Activated CD4-positive, alpha-beta T cell treated with anti-CD3 and anti-CD28 coated beads, Interleukin-2, amount 10 ng/mL, durations not matched to agents 7 days and 5 days (primary cell): Measurements from ENCODE around the gene NPLOC4. TPM values are rescaled to one million over a fixed set of nuclear protein-coding genes. Genes with fewer than 3 reads are reported as not detected.

ENCODE experiments used
- CTCF ChIA-PET: fragments of 350-600 bp; sonication (Branson Sonifier 250); formaldehyde crosslinking; loops from one replicate; lab custom pipeline; 2021; ENCODE audit warnings: antibody characterized with exemption; lab: Charles Lee
- POLR2A ChIA-PET: fragments of 350-600 bp; sonication (Branson Sonifier 250); formaldehyde crosslinking; loops from one replicate; lab custom pipeline; 2021; ENCODE audit warnings: antibody characterized with exemption; lab: Charles Lee
- DNase-seq: peaks from one replicate; pipeline ENCODE4 v3.0.0-alpha.2; 2020
- H3K27ac Mint-ChIP-seq: one replicate; pipeline ENCODE4 v1.8.0; 2021; ENCODE audit warnings: mild to moderate bottlenecking, moderate library complexity, mixed read lengths
- H3K27me3 Mint-ChIP-seq: one replicate; pipeline ENCODE4 v1.8.0; 2021; ENCODE audit warnings: mixed read lengths
- H3K36me3 Mint-ChIP-seq: one replicate; pipeline ENCODE4 v1.8.0; 2021; ENCODE audit warnings: low read depth, mixed read lengths
- H3K4me1 Mint-ChIP-seq: one replicate; pipeline ENCODE4 v1.8.0; 2021; ENCODE audit warnings: mixed read lengths
- H3K4me3 Mint-ChIP-seq: one replicate; pipeline ENCODE4 v1.8.0; 2021; ENCODE audit warnings: mild to moderate bottlenecking, moderate library complexity, mixed read lengths
- H3K9me3 Mint-ChIP-seq: one replicate; pipeline ENCODE4 v1.8.0; 2021; ENCODE audit warnings: mixed read lengths
- total RNA-seq, 2 experiments: library from RNA; stranded (reverse); gene quantifications; one replicate each; pipeline ENCODE4 v1.2.3, GENCODE V29; 2021

The NPLOC4 gene
- total RNA-seq, 2 experiments from 2014 or later = 91.3 to 98.2 TPM

- POLR2A ChIA-PET = interaction anchor here (0.6 kb wide), 1 partner anchor 109 kb away, joined by 3 read pairs; no protein-coding TSS in a partner anchor
- CTCF ChIA-PET = interaction anchor here (1.5 kb wide), 1 partner anchor 113 kb away, joined by 4 read pairs; no protein-coding TSS in a partner anchor
- DNase-seq = peak; percentile 49
- peak overlapping the region; percentile 84 for H3K4me3 Mint-ChIP-seq
- H3K4me1 Mint-ChIP-seq = peaks cover 29% of the 10 kb centered on the region
- H3K9me3 Mint-ChIP-seq = no peaks in the 10 kb centered on the region
- no peaks in the 10 kb centered on the region for H3K27me3 Mint-ChIP-seq
- H3K27ac Mint-ChIP-seq = peak overlapping the region; percentile 83
- peaks cover 50% of the 10 kb centered on the region for H3K36me3 Mint-ChIP-seq
Observed at GRCh38 chr17:81510785-81511553, 125.9 kb downstream of the NPLOC4 start.

DNA sequence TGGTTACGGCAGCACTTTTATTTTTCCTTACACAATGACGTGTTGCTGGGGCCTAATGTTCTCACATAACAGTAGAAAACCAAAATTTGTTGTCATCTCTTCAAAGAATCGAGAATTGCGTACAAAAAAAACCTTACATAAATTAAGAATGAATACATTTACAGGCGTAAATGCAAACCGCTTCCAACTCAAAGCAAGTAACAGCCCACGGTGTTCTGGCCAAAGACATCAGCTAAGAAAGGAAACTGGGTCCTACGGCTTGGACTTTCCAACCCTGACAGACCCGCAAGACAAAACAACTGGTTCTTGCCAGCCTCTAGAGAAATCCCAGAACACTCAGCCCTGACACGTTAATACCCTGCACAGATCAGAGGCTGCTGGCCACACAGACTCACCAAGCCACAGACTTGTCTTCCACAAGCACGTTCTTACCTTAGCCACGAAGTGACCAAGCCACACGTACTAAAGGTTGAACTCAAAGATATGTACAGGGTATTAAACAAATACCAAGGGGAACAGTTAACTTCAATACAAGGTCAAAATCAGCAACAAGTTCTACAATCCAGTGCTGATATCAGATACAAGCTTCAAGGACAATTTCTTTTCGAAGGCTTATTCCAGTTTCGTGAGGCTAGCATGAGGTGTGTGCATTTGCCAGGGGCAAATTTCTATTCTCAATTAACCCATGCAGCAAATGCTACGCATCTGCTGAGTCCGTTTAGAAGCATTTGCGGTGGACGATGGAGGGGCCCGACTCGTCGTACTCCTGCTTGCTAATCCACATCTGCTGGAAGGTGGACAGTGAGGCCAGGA, 126.7 kb downstream of the NPLOC4 start:
- H3K36me3 Mint-ChIP-seq = peaks cover 50% of the 10 kb centered on the region
- H3K4me1 Mint-ChIP-seq = peaks cover 22% of the 10 kb centered on the region
- POLR2A ChIA-PET = interaction anchor here (0.6 kb wide), 1 partner anchor 109 kb away, joined by 3 read pairs; no protein-coding TSS in a partner anchor
- H3K9me3 Mint-ChIP-seq = no peaks in the 10 kb centered on the region
- peak overlapping the region; percentile 84 for H3K4me3 Mint-ChIP-seq
- no peak for DNase-seq
- H3K27me3 Mint-ChIP-seq = peaks cover 2% of the 10 kb centered on the region
- H3K27ac Mint-ChIP-seq = peak overlapping the region; percentile 83
- CTCF ChIA-PET = interaction anchor here (1.5 to 1.7 kb wide), 2 partner anchors 12 to 112 kb away, joined by 4 to 5 read pairs; no protein-coding TSS in a partner anchor

GRCh38 chr17:81509207-81509971, 127.5 kb downstream of the NPLOC4 start:
- H3K36me3 Mint-ChIP-seq = peaks cover 50% of the 10 kb centered on the region
- ChIA-PET POLR2A (interaction anchor here (0.6 to 1.0 kb wide), 3 partner anchors 10 to 361 kb away, joined by 3 to 9 read pairs (median 6); no protein-coding TSS in a partner anchor), CTCF (interaction anchor here (0.6 to 1.7 kb wide), 4 partner anchors 11 to 410 kb away, joined by 3 to 8 read pairs (median 4); no protein-coding TSS in a partner anchor)
- peaks cover 22% of the 10 kb centered on the region for H3K4me1 Mint-ChIP-seq
- H3K27ac Mint-ChIP-seq = peak overlapping the region; percentile 83
- H3K4me3 Mint-ChIP-seq = peak overlapping the region; percentile 84
- DNase-seq = peak; percentile 46
- H3K9me3 Mint-ChIP-seq = no peaks in the 10 kb centered on the region
- peaks cover 6% of the 10 kb centered on the region for H3K27me3 Mint-ChIP-seq

- Mint-ChIP-seq H3K27me3 (peaks cover 9% of the 10 kb centered on the region), H3K9me3 (no peaks in the 10 kb centered on the region), H3K4me3 (peak overlapping the region; percentile 84), H3K36me3 (peaks cover 50% of the 10 kb centered on the region), H3K27ac (peak overlapping the region; percentile 83), H3K4me1 (peaks cover 22% of the 10 kb centered on the region)
- ChIA-PET POLR2A (interaction anchor here (0.6 to 1.0 kb wide), 4 partner anchors 10 to 360 kb away, joined by 3 to 9 read pairs (median 5); no protein-coding TSS in a partner anchor), CTCF (interaction anchor here (0.6 to 1.7 kb wide), 5 partner anchors 10 to 409 kb away, joined by 3 to 8 read pairs (median 4); no protein-coding TSS in a partner anchor)
- DNase-seq = no peak
Observed at GRCh38 chr17:81508639-81509206, 128.2 kb downstream of the NPLOC4 start.

Other genes starting within 250 kb of the NPLOC4 start
- gene BAHCC1, start 241.7 kb downstream of the NPLOC4 start, total RNA-seq = not detected
- 1,000 to 10,000 TPM; 4,611 to 5,328 TPM for gene ACTG1, start 124.3 kb downstream of the NPLOC4 start, total RNA-seq
- under 1 TPM; 0.22 to 0.33 TPM for gene FSCN2, start 108.7 kb downstream of the NPLOC4 start, total RNA-seq
- gene FAAP100, start 84.8 kb downstream of the NPLOC4 start, total RNA-seq = 10 to 100 TPM; 30.8 to 42.1 TPM
- under 1 TPM; 0.75 to 0.89 TPM for gene TSPAN10, start 84 bp upstream of the NPLOC4 start, total RNA-seq
- gene PDE6G, start 19.4 kb upstream of the NPLOC4 start, total RNA-seq = 10 to 100 TPM; 19.8 to 24.7 TPM
- 10 to 100 TPM; 43.6 to 49.9 TPM for gene OXLD1, start 29.5 kb upstream of the NPLOC4 start, total RNA-seq
- 10 to 100 TPM; 30.2 to 33.8 TPM for gene CCDC137, start 29.6 kb upstream of the NPLOC4 start, total RNA-seq
- 10 to 100 TPM; 35.4 to 42.1 TPM for gene ARL16, start 46.7 kb upstream of the NPLOC4 start, total RNA-seq
- gene HGS, start 46.9 kb upstream of the NPLOC4 start, total RNA-seq = 100 to 1,000 TPM; 121 to 128 TPM
- gene MRPL12, start 66.3 kb upstream of the NPLOC4 start, total RNA-seq = 10 to 100 TPM; 52.7 to 62.3 TPM
- 10 to 100 TPM; 29.2 to 32.4 TPM for gene SLC25A10, start 75.2 kb upstream of the NPLOC4 start, total RNA-seq
- not detected for gene GCGR, start 167.0 kb upstream of the NPLOC4 start, total RNA-seq
- gene MCRIP1, start 196.2 kb upstream of the NPLOC4 start, total RNA-seq = 10 to 100 TPM; 45.7 to 47.8 TPM
- gene PPP1R27, start 197.9 kb upstream of the NPLOC4 start, total RNA-seq = not detected
- gene P4HB, start 223.4 kb upstream of the NPLOC4 start, total RNA-seq = 100 to 1,000 TPM; 420 to 499 TPM
- gene ARHGDIA, start 234.2 kb upstream of the NPLOC4 start, total RNA-seq = 100 to 1,000 TPM; 654 to 714 TPM